Activated naive CD8-positive, alpha-beta T cell treated with anti-CD3 and anti-CD28 coated beads, Interleukin-2, amount 50 U/mL, for 24 hours (primary cell): ENCODE data around the gene CAB39L.
"Not testable (repeated sequence)": the region's sequence is repeated elsewhere in the genome, so short reads cannot be mapped to it uniquely, and the experiment has no call there.

Experiments used
- ATAC-seq: fragments of 150-1000 bp; cut with Tn5 transposase; one replicate; pipeline ENCODE4 v1.10.0; 2021
- DNase-seq: peaks from one replicate; pipeline ENCODE4 v3.0.0; 2021
- H3K27ac Mint-ChIP-seq: one replicate; pipeline ENCODE4 v1.8.0; 2021; ENCODE audit warnings: mild to moderate bottlenecking, mixed read lengths
- H3K27me3 Mint-ChIP-seq: one replicate; pipeline ENCODE4 v1.8.0; 2021; ENCODE audit warnings: mixed read lengths
- H3K36me3 Mint-ChIP-seq: one replicate; pipeline ENCODE4 v1.8.0; 2021; ENCODE audit warnings: low read depth, mixed read lengths
- H3K4me1 Mint-ChIP-seq: one replicate; pipeline ENCODE4 v1.8.0; 2021; ENCODE audit warnings: mixed read lengths
- H3K4me3 Mint-ChIP-seq: one replicate; pipeline ENCODE4 v1.8.0; 2021; ENCODE audit warnings: mild to moderate bottlenecking, moderate library complexity, mixed read lengths
- H3K9me3 Mint-ChIP-seq: one replicate; pipeline ENCODE4 v1.8.0; 2021; ENCODE audit warnings: mixed read lengths

Gene CAB39L

DNA sequence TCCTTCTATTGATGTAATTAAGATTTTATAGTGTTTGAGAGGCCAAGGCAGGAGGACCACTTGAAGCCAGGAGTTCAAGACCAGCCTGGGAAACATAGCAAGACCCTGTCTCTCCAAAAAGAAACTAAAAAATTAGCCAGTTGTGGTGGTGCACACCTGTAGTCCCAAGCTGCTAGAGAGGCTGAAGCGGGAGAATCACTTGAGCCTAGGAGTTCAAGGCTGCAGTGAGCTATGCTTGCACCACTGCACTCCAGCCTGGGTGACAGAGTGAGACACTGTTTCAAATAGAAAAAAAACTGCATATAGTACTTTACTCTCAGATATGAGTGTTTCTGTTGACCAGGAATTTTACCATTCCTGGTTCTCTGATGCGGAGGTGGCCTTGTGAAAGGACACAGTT, 147.2 kb downstream of the CAB39L start:
- no peak overlapping the region for H3K27ac Mint-ChIP-seq
- H3K4me3 Mint-ChIP-seq: no peak overlapping the region
- H3K9me3 Mint-ChIP-seq: no peaks in the 10 kb centered on the region
- no peaks in the 10 kb centered on the region for H3K27me3 Mint-ChIP-seq
- peaks cover 4% of the 10 kb centered on the region for H3K36me3 Mint-ChIP-seq
- peaks cover 13% of the 10 kb centered on the region for H3K4me1 Mint-ChIP-seq
- ATAC-seq (no peak), DNase-seq (no peak)

DNA sequence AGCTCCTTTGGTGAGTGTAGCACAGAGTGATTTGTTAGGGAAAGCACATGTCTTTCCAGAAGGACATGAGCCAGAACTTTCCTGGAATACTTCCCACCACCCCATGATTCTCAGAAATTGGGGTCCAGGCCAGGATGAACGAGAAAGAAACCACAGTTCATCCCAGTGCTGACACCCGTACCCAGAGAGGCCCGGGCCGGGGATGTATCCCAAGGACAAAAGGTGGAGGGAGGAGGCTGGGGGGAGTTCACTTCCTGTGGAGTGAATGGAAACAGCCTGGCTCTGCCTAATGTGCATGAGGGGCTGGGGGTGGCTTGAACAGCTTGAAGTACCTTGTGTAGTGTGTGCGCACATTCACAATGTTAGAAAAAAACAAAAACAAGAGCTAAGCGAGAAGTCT, 148.6 kb downstream of the CAB39L start:
- Mint-ChIP-seq H3K4me1 (peaks cover 7% of the 10 kb centered on the region), H3K27ac (no peak overlapping the region), H3K9me3 (no peaks in the 10 kb centered on the region), H3K36me3 (peaks cover 4% of the 10 kb centered on the region), H3K27me3 (no peaks in the 10 kb centered on the region), H3K4me3 (no peak overlapping the region)
- DNase-seq (no peak), ATAC-seq (no peak)

DNA sequence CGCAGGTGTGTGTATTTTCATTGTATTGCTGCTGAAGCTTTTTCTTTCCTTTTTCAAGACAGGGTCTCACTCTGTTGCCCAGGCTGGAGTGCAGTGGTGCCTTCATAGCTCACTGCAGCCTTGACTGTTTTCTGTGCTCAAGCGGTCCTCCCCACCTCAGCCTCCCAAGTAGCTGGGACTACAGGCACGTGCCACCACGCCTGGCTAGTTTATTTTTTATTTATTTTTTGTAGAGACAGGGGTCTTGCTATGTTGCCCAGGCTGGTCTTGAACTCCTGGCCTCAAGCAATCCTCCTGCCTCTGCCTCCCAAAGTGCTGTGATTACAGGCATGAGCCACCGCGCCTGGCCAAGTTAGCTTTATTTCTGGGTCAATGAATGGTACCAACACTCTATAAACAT, 149.1 kb downstream of the CAB39L start:
- H3K9me3 Mint-ChIP-seq, H3K4me1 Mint-ChIP-seq, H3K27me3 Mint-ChIP-seq, DNase-seq, ATAC-seq, H3K4me3 Mint-ChIP-seq, H3K36me3 Mint-ChIP-seq, H3K27ac Mint-ChIP-seq: not testable (repeated sequence)

DNA sequence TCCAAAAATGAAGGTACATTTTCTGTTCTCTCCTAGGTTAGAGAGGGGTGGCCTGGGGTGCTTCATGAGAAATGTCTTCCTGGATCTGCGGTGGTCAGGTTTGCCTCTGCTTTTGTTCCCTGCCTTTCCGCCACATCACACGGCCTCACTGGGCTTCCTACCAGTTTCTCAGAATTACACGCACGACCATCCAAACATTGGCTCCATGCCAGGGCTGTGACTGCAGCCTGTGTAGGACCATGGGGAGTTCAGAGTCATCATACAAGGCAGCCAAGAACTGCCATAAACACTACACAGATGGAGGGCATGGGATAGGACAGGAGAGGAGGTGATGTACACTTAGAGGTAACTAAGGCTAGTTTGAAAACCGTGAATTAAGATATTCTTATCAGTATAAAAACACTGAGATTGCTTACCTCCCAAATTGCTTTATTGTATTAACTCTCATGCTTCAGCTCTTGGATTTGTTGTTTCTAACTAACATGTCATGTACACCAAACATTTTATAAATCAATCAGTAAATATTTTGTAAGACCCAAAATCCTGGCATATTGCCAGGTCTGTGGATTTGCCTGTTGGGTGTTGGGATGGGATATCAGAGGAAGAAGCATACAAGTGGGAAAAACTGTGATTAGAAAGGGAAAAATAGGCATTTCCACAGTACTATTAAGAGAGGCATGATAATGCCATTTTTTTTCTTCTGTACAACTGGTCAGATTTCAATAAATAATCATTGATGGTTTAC, 150.9 kb downstream of the CAB39L start:
- ATAC-seq: peak; percentile 52
- peak; percentile 33 for DNase-seq
- Mint-ChIP-seq H3K36me3 (peaks cover 4% of the 10 kb centered on the region), H3K4me1 (peaks cover 7% of the 10 kb centered on the region), H3K9me3 (no peaks in the 10 kb centered on the region), H3K27ac (no peak overlapping the region), H3K27me3 (no peaks in the 10 kb centered on the region), H3K4me3 (no peak overlapping the region)

DNA sequence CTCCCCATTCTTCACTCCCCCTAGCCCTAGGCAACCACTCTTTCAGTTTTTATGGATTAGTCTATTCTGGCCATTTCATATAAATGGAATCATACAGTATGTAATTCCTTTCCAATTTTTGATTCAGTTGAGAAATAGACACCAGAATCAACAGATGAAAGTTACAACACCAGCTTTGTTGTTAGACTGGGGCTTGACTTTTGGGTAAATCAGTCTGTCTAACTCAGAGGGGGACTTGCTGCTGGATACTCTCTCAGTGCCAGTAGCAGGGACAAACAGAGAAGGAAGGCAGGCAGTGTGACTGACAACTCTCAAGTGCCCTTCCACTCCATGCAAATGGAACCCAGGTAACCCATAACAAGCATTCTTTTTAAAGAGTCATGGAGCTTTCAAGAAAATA, 155.4 kb downstream of the CAB39L start:
- no peak for DNase-seq
- Mint-ChIP-seq H3K27ac (no peak overlapping the region), H3K27me3 (no peaks in the 10 kb centered on the region), H3K4me3 (no peak overlapping the region), H3K36me3 (no peaks in the 10 kb centered on the region), H3K4me1 (peaks cover 7% of the 10 kb centered on the region), H3K9me3 (no peaks in the 10 kb centered on the region)
- no peak for ATAC-seq

DNA sequence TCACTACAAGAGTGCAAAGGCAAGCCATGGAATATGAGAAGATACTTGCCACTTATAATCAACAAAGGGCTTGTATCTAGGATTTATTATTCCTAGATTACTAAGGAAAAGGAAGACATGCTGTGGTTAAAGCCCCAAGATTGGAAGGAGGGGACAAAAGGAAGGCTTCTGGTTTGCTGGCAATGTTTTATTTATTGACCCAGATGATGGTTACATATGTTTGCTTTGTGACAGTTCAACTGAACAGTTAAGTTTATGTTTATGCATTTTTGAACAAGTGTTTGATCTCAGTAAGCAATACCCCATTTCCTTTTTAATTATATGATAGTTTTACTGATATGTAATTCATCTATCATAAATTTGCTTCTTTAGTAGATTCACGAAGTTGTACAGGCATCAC, 155.9 kb downstream of the CAB39L start:
- no peak overlapping the region for H3K27ac Mint-ChIP-seq
- no peaks in the 10 kb centered on the region for H3K9me3 Mint-ChIP-seq
- H3K27me3 Mint-ChIP-seq: no peaks in the 10 kb centered on the region
- DNase-seq (no peak), ATAC-seq (no peak)
- H3K4me1 Mint-ChIP-seq: peaks cover 8% of the 10 kb centered on the region
- no peak overlapping the region for H3K4me3 Mint-ChIP-seq
- no peaks in the 10 kb centered on the region for H3K36me3 Mint-ChIP-seq

DNA sequence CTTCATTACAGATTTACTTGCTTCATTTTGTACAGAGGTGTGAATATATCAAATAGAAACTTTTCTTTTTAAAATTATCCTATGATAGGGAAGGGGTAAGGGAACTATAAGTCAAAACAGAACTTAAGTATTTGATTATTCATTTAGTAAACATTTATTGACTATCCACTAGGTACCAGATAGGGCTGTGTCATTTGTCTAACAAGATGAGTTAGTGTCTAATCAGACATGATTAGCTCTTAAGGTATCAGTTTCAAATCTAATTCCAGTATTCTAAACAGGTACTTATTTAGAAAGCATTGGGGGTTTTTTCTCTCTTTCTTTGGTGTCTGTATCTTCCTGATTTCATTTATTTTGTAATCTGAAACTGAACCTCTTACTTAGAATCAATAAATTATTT, 164.0 kb downstream of the CAB39L start:
- Mint-ChIP-seq H3K9me3 (no peaks in the 10 kb centered on the region), H3K27me3 (no peaks in the 10 kb centered on the region), H3K4me1 (peaks cover 1% of the 10 kb centered on the region), H3K36me3 (peaks cover 3% of the 10 kb centered on the region), H3K27ac (no peak overlapping the region), H3K4me3 (no peak overlapping the region)
- DNase-seq: no peak
- ATAC-seq: no peak

DNA sequence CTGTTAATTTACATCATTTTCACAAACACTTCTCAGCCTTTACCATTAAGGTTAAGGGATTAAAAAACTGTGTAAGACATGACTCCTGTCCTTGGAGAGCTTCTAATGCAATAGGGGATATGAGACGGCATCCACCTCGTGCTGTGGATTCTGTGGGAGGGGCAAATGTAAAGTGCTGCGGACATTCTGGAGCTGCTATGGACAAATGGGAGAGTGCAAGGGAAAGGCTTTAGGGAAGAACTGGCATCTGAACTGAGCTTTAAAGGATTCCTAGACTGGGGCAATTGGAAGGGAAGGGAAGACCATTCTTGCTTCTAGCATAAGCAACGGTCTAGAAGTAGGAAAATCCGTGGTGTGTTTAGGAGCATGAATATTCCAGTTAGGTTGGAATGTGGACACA, 164.8 kb downstream of the CAB39L start:
- Mint-ChIP-seq H3K9me3 (no peaks in the 10 kb centered on the region), H3K27me3 (no peaks in the 10 kb centered on the region), H3K36me3 (peaks cover 3% of the 10 kb centered on the region), H3K4me1 (peaks cover 1% of the 10 kb centered on the region), H3K4me3 (no peak overlapping the region), H3K27ac (no peak overlapping the region)
- DNase-seq (no peak), ATAC-seq (no peak)

DNA sequence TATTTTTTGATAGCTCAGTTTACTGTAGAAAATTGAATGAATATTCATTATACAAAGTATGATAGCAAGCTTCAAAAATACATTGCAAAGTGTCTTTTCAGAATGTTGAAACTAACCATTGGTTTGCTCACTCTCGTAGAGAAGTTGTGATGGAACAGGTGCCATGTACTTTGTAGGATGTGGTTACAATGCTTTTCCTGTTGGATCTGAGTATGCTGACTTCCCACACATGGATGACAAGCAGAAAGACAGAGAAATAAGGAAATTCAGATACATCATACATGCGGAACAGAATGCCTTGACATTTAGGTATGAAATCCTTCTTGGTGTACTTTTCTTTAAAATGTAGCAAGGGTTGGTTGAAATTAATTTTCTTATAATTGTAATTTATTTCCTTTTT, 165.7 kb downstream of the CAB39L start:
- H3K9me3 Mint-ChIP-seq: no peaks in the 10 kb centered on the region
- peaks cover 3% of the 10 kb centered on the region for H3K36me3 Mint-ChIP-seq
- no peaks in the 10 kb centered on the region for H3K27me3 Mint-ChIP-seq
- no peak overlapping the region for H3K4me3 Mint-ChIP-seq
- H3K27ac Mint-ChIP-seq: no peak overlapping the region
- ATAC-seq (no peak), DNase-seq (no peak)
- no peaks in the 10 kb centered on the region for H3K4me1 Mint-ChIP-seq

DNA sequence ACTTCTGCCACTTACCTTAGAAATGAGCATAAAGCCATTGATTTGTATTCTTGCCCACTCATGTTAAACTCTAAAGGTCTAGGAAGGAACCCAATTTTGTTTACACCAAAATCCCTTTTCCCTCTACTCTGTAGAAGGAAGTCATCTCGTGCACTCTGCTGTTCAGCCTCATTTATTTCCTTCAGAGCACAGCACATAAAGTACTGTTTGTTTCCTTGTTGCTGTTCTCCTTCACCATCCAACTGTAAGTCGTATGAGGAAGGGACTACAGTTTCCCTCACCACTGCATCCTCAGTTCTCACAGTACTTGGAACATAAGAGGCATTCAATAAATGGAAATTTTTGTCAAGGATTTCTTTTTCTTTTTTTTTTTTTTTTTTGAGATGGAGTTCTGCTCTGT, 171.6 kb downstream of the CAB39L start:
- Mint-ChIP-seq H3K36me3 (peaks cover 10% of the 10 kb centered on the region), H3K4me1 (peaks cover 17% of the 10 kb centered on the region), H3K27me3 (no peaks in the 10 kb centered on the region), H3K9me3 (no peaks in the 10 kb centered on the region), H3K27ac (no peak overlapping the region), H3K4me3 (no peak overlapping the region)
- no peak for ATAC-seq
- DNase-seq: no peak

DNA sequence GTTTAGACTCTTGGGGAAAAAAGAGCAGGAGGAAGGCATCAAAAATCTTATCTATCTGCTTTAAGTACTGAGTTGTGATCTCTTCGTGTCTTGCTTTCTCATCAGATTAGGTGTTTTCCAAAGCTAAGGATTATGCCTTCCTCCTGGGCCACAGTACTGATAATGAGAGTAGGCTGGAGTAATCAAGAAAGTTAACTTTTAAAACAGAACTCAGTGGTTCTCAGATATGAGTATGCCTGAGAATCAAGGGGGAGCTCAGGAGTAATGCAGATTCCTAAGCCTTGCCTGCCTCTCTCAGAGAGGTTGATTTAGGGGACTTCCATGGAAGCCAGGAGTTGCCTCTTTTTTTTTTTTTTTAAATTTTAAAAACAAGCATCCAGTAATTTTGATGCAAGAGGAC, 172.6 kb downstream of the CAB39L start:
- DNase-seq (no peak), ATAC-seq (peak; percentile 78)
- Mint-ChIP-seq H3K36me3 (peaks cover 11% of the 10 kb centered on the region), H3K4me1 (peaks cover 17% of the 10 kb centered on the region), H3K4me3 (no peak overlapping the region), H3K27me3 (no peaks in the 10 kb centered on the region), H3K9me3 (no peaks in the 10 kb centered on the region), H3K27ac (no peak overlapping the region)

DNA sequence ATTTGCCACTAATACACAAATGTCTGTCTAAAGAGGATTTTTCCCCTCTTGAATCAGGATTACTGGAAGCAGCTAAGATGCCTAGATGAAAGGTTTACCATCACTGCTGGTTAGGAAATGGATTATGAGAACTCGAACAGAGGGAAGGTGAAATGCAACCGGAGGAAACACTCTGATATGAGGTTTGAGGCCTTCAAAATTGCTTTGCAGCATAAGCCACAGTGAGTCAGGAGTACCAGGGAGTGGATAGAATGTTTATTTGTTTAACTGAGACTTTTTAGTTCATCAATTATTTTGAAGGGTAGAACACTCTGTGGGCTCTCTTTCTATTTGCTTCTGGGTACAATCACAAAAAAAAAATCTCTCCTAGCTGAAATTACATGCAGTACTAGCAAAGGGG, 178.0 kb downstream of the CAB39L start:
- Mint-ChIP-seq H3K27ac (no peak overlapping the region), H3K4me3 (no peak overlapping the region), H3K9me3 (no peaks in the 10 kb centered on the region), H3K36me3 (peaks cover 17% of the 10 kb centered on the region), H3K27me3 (no peaks in the 10 kb centered on the region), H3K4me1 (peaks cover under 1% of the 10 kb centered on the region)
- ATAC-seq (no peak), DNase-seq (no peak)

DNA sequence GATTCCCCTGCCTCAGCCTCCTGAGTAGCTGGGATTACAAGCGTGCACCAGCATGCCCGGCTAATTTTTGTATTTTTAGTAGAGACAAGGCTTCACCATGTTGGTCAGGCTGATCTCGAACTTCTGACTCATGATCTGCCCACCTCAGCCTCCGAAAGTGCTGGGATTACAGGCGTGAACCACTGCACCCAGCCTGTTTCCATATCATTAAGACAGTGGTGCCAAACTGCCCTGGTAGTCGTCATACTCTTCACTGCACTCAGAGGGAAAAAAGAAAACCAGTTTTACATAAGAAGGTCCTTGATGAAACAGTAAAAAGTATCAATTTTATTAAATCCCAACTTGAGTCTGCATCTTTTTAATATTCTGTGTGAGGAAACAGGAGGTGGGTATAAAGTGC, 181.2 kb downstream of the CAB39L start:
- Mint-ChIP-seq H3K27me3 (no peaks in the 10 kb centered on the region), H3K4me3 (no peak overlapping the region), H3K36me3 (peaks cover 31% of the 10 kb centered on the region), H3K27ac (no peak overlapping the region), H3K4me1 (peaks cover 7% of the 10 kb centered on the region), H3K9me3 (no peaks in the 10 kb centered on the region)
- ATAC-seq (no peak), DNase-seq (no peak)

DNA sequence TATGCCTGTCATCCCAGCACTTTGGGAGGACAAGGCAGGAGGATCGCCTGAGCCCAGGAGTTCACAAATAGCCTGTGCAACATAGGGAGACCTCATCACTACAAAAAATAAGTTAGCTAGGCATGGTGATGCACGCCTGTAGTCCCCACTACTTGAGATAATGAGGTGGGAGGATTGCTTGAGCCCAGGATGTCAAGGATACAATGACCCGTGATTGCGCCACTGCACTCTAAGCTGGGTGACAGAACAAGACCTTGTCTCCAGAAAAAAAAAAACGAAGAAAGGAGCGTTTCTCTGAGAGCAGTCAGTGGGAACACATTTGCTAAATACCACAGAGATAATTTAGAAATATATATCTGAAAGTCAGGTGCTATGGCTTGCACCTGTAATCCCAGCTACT, 184.3 kb downstream of the CAB39L start:
- Mint-ChIP-seq H3K27ac (no peak overlapping the region), H3K4me3 (no peak overlapping the region), H3K27me3 (no peaks in the 10 kb centered on the region), H3K36me3 (peaks cover 45% of the 10 kb centered on the region), H3K9me3 (no peaks in the 10 kb centered on the region), H3K4me1 (peaks cover 23% of the 10 kb centered on the region)
- no peak for ATAC-seq
- DNase-seq: no peak
